ENCODE results near the gene CCDC190. TPM values are rescaled to one million over a fixed set of nuclear protein-coding genes. Genes with fewer than 3 reads are reported as not detected.

CCDC190 gene
- not detected in 2 replicates for total RNA-seq (2014; rRNA removed; shearing (Covaris generic); ENCODE audit: low replicate concordance)

GRCh38 chr1:162861101-162861500 lies at the start of gene CCDC190:
TSS of gene CCDC190 (minus strand) at chr1:162861175. CDS start at chr1:162859646, 1,529 bp downstream.
- no peak within 1 kb of the TSS for H3K4me3 ChIP-seq
- no peaks in the 10 kb centered on the region for H3K27me3 ChIP-seq
- H3K36me3 ChIP-seq, result no peaks in the 10 kb centered on the region
- no peak for DNase-seq
- peaks cover 2% of the 10 kb centered on the region; the same call in 1 of the 2 replicates for H3K9me3 ChIP-seq

DNA sequence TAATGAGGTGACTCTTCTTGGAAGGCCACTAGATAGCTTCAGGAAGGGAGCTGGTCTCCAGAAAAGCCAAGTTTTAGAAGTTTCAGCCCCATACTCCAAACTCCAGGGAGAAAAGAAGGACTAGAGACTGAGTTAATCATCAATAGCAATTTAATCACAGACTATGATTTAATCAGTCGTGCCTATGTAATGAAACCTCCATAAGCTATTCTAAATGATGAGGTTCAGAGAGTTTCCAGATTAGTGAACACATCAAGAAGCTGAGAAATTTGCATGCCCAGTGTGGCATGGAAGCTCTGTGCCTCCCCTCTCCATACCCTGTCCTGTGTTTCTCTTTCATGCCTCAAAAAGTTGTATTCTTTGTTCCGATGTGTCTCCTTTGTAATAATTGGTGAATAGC lies 49.2 kb upstream of the CCDC190 start:
- no peaks in the 10 kb centered on the region for H3K27me3 ChIP-seq
- H3K4me3 ChIP-seq, result no peak overlapping the region
- DNase-seq, result no peak
- no peaks in the 10 kb centered on the region for H3K36me3 ChIP-seq
- H3K9me3 ChIP-seq, result peaks cover 31% of the 10 kb centered on the region

DNA sequence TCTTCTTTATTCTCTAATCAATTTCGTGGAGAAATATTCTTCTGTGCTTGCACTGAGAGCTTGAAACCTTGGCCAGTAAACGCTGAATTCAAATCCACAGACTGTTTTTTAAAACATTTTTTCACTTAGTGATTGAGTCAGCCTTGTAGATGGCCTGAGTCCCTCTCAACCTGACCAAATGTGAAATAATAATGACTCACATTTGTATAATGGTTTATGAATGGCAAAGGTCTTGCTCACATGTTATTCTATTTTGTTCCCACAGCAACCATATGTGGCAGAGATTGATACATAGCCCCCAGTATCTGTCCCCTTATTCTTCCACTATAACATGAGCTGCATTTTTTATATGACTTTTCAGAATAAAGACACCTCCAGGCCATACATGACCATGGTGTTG lies 47.8 kb upstream of the CCDC190 start:
- Histone ChIP-seq H3K9me3 (peaks cover 26% of the 10 kb centered on the region), H3K36me3 (no peaks in the 10 kb centered on the region), H3K4me3 (no peak overlapping the region), H3K27me3 (no peaks in the 10 kb centered on the region)
- peak; percentile 23 for DNase-seq

DNA sequence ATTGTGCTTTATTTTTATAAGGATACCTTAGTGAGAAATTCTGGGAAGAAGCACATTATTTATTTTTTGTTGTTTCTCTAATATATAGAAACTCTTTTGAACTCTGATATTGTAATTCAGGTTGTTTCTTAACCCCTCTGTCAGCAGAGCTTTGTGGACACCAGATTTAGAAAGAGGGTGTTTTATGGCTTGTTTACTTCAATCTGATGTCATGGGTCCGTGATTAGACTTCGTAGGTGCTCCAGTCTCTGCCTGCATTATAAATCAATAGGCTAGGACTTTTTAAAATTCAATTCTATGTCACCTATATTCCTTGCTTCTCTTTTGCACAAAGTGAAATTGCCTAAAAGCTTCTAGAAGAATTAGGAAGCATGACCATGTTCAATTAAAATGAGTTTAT lies 47.3 kb upstream of the CCDC190 start:
- no peaks in the 10 kb centered on the region for H3K36me3 ChIP-seq
- no peaks in the 10 kb centered on the region for H3K27me3 ChIP-seq
- no peak overlapping the region for H3K4me3 ChIP-seq
- no peak for DNase-seq
- peaks cover 23% of the 10 kb centered on the region for H3K9me3 ChIP-seq

DNA sequence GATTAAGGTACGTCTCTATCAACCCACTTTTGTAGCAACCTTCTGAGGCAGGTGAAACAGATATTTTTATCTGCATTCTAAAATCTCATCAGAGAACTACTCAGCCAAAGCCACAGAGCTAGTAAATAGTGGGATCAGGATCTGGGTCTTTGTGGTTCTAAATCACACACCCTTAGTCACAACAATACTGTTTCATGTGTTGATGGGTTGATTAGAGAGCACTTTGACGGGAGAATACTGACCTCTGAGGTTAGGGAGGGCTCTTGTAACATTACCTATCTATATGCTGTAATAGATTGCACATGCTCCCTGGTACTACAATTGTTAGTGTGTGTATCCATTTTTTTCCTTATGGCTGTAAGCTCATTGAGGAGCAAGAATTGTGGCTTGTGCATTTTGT lies 45.5 kb upstream of the CCDC190 start:
- no peak overlapping the region for H3K4me3 ChIP-seq
- H3K9me3 ChIP-seq, result peaks cover 9% of the 10 kb centered on the region
- H3K27me3 ChIP-seq, result no peaks in the 10 kb centered on the region
- no peaks in the 10 kb centered on the region for H3K36me3 ChIP-seq
- DNase-seq, result no peak

- Histone ChIP-seq H3K36me3 (no peaks in the 10 kb centered on the region), H3K27me3 (no peaks in the 10 kb centered on the region), H3K4me3 (no peak overlapping the region), H3K9me3 (peaks cover 5% of the 10 kb centered on the region)
- DNase-seq, result peak; percentile 29
Measured at GRCh38 chr1:162905174-162906158, 44.5 kb upstream of the CCDC190 start.

- Histone ChIP-seq H3K9me3 (no peaks in the 10 kb centered on the region), H3K4me3 (no peak overlapping the region), H3K27me3 (no peaks in the 10 kb centered on the region), H3K36me3 (no peaks in the 10 kb centered on the region)
- no peak for DNase-seq
Measured at GRCh38 chr1:162904579-162904978, 43.6 kb upstream of the CCDC190 start.

DNA sequence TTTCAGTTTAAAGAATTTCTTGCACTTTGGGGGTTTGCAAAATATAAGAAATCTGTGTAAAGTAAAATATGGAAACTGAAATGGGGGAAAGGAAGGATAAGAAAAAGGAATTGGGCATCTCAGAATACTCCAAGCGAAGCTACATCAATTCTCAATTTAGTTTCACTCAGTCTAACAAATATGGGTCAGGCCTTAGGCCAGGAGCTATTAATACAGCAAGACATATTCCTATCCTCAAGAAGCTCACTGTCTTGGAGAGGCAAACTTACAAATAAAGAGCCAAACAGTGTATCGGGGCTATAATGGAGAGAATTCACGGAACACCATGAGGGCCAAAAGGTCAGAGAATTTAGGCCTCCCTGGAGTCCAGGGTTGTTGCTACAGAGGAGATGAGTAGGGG lies 43.0 kb upstream of the CCDC190 start:
- Histone ChIP-seq H3K9me3 (no peaks in the 10 kb centered on the region), H3K27me3 (no peaks in the 10 kb centered on the region), H3K4me3 (no peak overlapping the region), H3K36me3 (no peaks in the 10 kb centered on the region)
- no peak for DNase-seq

DNA sequence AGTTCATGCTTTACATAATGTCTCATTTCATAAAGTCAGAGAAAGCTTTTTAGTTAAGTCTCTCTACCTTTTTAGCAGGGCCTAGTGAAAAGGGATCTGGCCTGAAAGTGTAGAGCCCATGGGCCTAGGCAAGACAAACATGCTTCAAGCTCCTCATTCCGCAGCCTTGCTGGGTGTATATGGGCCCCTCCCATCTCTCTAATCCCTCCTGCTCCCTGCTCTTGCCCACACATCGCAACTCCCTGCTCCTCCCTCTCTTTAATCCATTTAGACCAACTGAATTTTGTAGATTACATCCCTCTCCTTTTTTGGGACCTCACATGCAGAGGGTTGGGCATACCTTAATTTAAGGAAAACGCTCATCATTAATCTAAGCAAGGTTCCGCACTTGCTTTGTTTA lies 42.3 kb upstream of the CCDC190 start:
- no peak for DNase-seq
- no peak overlapping the region for H3K4me3 ChIP-seq
- H3K36me3 ChIP-seq, result no peaks in the 10 kb centered on the region

GRCh38 chr1:162902416-162902815 lies 41.4 kb upstream of the CCDC190 start:
- no peak for DNase-seq
- Histone ChIP-seq H3K36me3 (no peaks in the 10 kb centered on the region), H3K27me3 (no peaks in the 10 kb centered on the region), H3K4me3 (no peak overlapping the region), H3K9me3 (no peaks in the 10 kb centered on the region)

More for the DNA sequence above, 42.3 kb upstream of the CCDC190 start:
- no peaks in the 10 kb centered on the region for H3K9me3 ChIP-seq
- no peaks in the 10 kb centered on the region for H3K27me3 ChIP-seq

GRCh38 chr1:162901243-162901642 lies 40.3 kb upstream of the CCDC190 start:
- Histone ChIP-seq H3K9me3 (no peaks in the 10 kb centered on the region), H3K27me3 (no peaks in the 10 kb centered on the region), H3K4me3 (no peak overlapping the region), H3K36me3 (no peaks in the 10 kb centered on the region)
- DNase-seq, result no peak

- Histone ChIP-seq H3K4me3 (no peak overlapping the region), H3K36me3 (no peaks in the 10 kb centered on the region), H3K27me3 (no peaks in the 10 kb centered on the region; the same call in 1 of the 2 replicates), H3K9me3 (no peaks in the 10 kb centered on the region)
- DNase-seq, result peak; percentile 62
Measured at GRCh38 chr1:162899422-162900146, 38.6 kb upstream of the CCDC190 start.

GRCh38 chr1:162893612-162893908 lies 32.6 kb upstream of the CCDC190 start:
- H3K36me3 ChIP-seq, result no peaks in the 10 kb centered on the region
- DNase-seq, result no peak
- no peak overlapping the region for H3K4me3 ChIP-seq
- no peaks in the 10 kb centered on the region; the same call in 1 of the 2 replicates for H3K27me3 ChIP-seq
- no peaks in the 10 kb centered on the region for H3K9me3 ChIP-seq

DNA sequence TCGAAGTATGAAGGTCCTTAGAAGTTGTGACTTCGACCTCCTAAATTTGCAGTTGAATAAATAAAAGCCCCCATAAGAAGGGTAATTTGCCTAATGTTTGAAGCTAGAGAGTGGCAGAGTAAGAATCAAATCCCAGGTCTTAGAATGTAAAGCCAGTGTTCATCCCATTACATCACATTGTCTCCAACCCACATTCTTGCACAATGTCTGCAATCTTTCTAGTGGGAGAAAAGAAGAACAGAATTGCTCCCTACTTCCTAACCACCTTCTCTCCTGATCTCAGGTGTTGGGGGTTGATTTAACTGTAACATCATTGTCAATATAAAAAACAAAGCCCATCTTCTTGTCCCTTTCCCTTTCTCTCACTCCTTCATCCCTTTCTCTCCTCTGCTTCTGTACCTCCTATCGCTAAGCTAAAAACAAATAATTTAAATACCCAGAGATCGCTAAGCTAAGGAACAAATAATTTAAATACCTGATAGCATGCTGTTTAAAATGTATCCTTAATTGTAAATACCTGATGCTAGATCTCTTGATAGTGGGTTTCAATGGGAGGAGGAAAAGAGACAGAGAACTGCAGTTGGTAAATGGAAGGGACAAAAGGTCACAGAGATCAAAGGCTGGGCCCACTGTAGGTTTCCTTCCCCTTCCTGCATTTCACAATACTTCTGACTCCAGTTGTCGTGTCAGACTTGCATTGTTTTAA lies 32.1 kb upstream of the CCDC190 start:
- H3K4me3 ChIP-seq, result no peak overlapping the region
- no peaks in the 10 kb centered on the region; the same call in 1 of the 2 replicates for H3K27me3 ChIP-seq
- no peaks in the 10 kb centered on the region for H3K36me3 ChIP-seq
- DNase-seq, result no peak
- no peaks in the 10 kb centered on the region for H3K9me3 ChIP-seq

GRCh38 chr1:162889989-162890388 lies 29.0 kb upstream of the CCDC190 start:
- Histone ChIP-seq H3K9me3 (no peaks in the 10 kb centered on the region), H3K27me3 (no peaks in the 10 kb centered on the region; the same call in 1 of the 2 replicates), H3K36me3 (no peaks in the 10 kb centered on the region), H3K4me3 (no peak overlapping the region)
- DNase-seq, result no peak

- DNase-seq, result no peak
- Histone ChIP-seq H3K4me3 (no peak overlapping the region), H3K27me3 (no peaks in the 10 kb centered on the region), H3K36me3 (no peaks in the 10 kb centered on the region), H3K9me3 (no peaks in the 10 kb centered on the region)
Measured at GRCh38 chr1:162886705-162887104, 25.7 kb upstream of the CCDC190 start.

DNA sequence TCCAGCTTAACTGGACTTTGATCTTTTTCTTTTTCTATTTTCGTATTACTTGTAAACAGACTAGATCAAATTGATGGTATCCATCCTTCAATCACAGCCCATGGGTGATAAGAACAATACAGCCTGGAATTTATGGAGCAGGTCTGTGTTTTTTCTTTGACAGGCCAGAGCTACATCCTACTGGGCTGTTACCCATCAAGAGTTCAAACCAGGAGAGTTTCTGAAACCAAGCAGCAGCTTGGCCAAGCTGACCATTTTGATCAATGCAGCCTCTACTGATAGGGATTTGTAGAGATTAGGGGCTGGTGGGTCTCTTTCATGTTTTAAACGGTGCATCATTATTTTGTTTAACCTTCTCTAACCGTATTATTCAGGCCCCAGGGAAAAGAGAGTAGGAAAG lies 24.3 kb upstream of the CCDC190 start:
- DNase-seq, result no peak
- H3K27me3 ChIP-seq, result no peaks in the 10 kb centered on the region
- H3K4me3 ChIP-seq, result no peak overlapping the region
- no peaks in the 10 kb centered on the region for H3K36me3 ChIP-seq
- H3K9me3 ChIP-seq, result no peaks in the 10 kb centered on the region
